Esophagus squamous epithelium (tissue), 4 donors: ENCODE measurements around the gene MOGAT3.

Experiments used
- POLR2A ChIP-seq, 4 donors: fragments of 450-650 bp; IDR thresholded peaks; one replicate each; pipeline ENCODE4 v1.6.1; 2017; ENCODE audit warnings: antibody characterized with exemption in 4 of 4, mild to moderate bottlenecking in 4 of 4, moderate library complexity in 3 of 4
- TF ChIP-seq, protein P1 (sequence below), 6 experiments: fragments of 450-650 bp in 4 of 6; fragments of 200-600 bp in 2 of 6; sonication (generic) in 2 of 6; IDR thresholded peaks; one replicate each; pipeline ENCODE4 v1.5.1; 2016 to 2019; ENCODE audit warnings: antibody characterized with exemption in 6 of 6, mild to moderate bottlenecking in 4 of 6, moderate library complexity in 4 of 6

DNA sequence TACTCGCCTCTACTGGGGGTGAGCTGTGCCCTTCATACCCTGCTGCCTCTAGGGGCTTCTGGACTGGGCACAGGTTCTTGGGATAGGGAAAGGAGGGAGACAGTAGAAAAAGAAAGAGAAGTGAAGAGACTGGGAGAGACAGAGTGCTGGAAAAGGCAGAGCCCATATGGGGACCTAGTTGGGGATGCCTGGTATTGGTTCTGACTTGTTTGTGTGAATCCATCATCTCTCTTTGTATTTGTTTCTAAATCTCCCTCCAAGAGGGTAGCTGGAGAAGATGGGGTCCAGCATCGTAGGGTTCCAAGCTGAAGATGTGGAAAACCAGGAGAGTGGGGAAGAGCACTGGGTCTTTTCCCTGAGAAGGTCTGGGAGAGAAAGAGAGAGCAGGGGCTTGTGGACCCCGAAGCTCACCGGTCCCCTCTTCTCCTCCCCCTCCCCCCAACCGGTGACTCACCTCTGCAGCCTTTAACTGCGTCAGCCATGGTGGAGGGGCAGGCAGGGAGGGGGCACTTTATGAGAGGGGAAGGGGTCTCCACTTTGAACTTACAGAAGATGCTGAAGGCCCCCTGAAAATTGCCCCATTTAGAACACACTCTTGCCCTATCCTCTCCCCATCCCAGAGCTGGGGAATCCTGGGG, 32.3 kb downstream of the MOGAT3 start:
- TF ChIP-seq, protein P1, sequence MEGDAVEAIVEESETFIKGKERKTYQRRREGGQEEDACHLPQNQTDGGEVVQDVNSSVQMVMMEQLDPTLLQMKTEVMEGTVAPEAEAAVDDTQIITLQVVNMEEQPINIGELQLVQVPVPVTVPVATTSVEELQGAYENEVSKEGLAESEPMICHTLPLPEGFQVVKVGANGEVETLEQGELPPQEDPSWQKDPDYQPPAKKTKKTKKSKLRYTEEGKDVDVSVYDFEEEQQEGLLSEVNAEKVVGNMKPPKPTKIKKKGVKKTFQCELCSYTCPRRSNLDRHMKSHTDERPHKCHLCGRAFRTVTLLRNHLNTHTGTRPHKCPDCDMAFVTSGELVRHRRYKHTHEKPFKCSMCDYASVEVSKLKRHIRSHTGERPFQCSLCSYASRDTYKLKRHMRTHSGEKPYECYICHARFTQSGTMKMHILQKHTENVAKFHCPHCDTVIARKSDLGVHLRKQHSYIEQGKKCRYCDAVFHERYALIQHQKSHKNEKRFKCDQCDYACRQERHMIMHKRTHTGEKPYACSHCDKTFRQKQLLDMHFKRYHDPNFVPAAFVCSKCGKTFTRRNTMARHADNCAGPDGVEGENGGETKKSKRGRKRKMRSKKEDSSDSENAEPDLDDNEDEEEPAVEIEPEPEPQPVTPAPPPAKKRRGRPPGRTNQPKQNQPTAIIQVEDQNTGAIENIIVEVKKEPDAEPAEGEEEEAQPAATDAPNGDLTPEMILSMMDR (IDR thresholded peaks at IDR 0.05): no peak
- TF ChIP-seq POLR2A (IDR thresholded peaks at IDR 0.05): no peak
